Testis (tissue), 2 donors: ENCODE measurements around the gene ZNF618.

Experiments
- CTCF ChIP-seq, 3 experiments: fragments of 450-650 bp in 2 of 3; fragments of 200-600 bp in 1 of 3; sonication (generic) in 1 of 3; IDR thresholded peaks; one replicate each; pipeline ENCODE4 v1.5.1; 2016 to 2019; ENCODE audit warnings: antibody characterized with exemption in 3 of 3, mild to moderate bottlenecking in 2 of 3, moderate library complexity in 1 of 3
- POLR2A ChIP-seq: fragments of 450-650 bp; IDR thresholded peaks from one replicate; pipeline ENCODE4 v1.6.1; 2017; ENCODE audit warnings: antibody characterized with exemption, mild to moderate bottlenecking, moderate library complexity

DNA sequence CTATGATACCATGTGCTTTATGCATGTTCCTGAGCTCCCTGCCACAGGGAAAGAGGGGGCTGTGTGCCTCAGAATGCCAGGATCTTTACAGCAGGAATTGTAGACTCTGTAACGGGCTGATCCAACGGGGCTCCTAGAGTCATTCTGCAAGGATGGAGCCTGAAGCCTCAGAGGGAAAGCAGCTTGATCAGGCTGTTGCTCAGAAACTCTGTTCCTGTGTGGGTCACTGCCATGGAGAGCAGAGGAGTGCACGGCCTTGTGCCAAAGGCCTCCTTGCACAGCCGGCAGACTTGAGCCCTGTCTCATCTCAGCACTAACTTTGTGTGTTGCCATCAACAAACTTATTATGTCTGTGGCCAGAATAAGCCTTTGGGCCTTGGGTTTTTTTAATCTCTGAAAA, 150.2 kb downstream of the ZNF618 start:
- TF ChIP-seq CTCF (IDR thresholded peaks at IDR 0.05), result no peak
- TF ChIP-seq POLR2A, result no peak
